IMR-90 (cell line): ENCODE data around the gene OLFML1.

Experiments
- BHLHE40 ChIP-seq: fragments of 150-350 bp; IDR thresholded peaks from 2 replicates; pipeline ENCODE4 v1.6.1; 2016; ENCODE audit warnings: mild to moderate bottlenecking, low read depth, low read length
- CEBPB ChIP-seq: IDR thresholded peaks from 2 replicates; pipeline ENCODE4 v1.6.1; 2012; ENCODE audit warnings: low read depth, low read length, improper control_type of control experiment
- CHD1 ChIP-seq: IDR thresholded peaks from 2 replicates; pipeline ENCODE4 v1.6.1; 2012; ENCODE audit warnings: low read depth, low read length, improper control_type of control experiment
- CTCF ChIP-seq: conservative IDR thresholded peaks from 2 replicates; pipeline ENCODE4 v1.5.1; 2012; ENCODE audit warnings: mild to moderate bottlenecking, low read depth, low read length, improper control_type of control experiment
- ELK1 ChIP-seq: fragments of 150-350 bp; IDR thresholded peaks from 2 replicates; pipeline ENCODE4 v1.6.1; 2016; ENCODE audit warnings: low read depth, mild to moderate bottlenecking, low read length, moderate library complexity, borderline replicate concordance
- FOS ChIP-seq: fragments of 150-350 bp; IDR thresholded peaks from 2 replicates; pipeline ENCODE4 v1.6.1; 2016; ENCODE audit warnings: low read depth, low read length
- MAFK ChIP-seq: IDR thresholded peaks from 2 replicates; pipeline ENCODE4 v1.6.1; 2012; ENCODE audit warnings: low read depth, low read length, improper control_type of control experiment
- MXI1 ChIP-seq: IDR thresholded peaks from 2 replicates; pipeline ENCODE4 v1.6.1; 2012; ENCODE audit warnings: low read depth, mild to moderate bottlenecking, low read length, moderate library complexity, borderline replicate concordance
- NFE2L2 ChIP-seq: fragments of 150-350 bp; IDR thresholded peaks from 2 replicates; pipeline ENCODE4 v1.6.1; 2016; ENCODE audit warnings: low read depth, mild to moderate bottlenecking, low read length
- POLR2A ChIP-seq: IDR thresholded peaks from 2 replicates; pipeline ENCODE4 v1.6.1; 2012; ENCODE audit warnings: mild to moderate bottlenecking, low read depth, low read length
- RAD21 ChIP-seq: IDR thresholded peaks from 2 replicates; pipeline ENCODE4 v1.6.1; 2012; ENCODE audit warnings: low read length, improper control_type of control experiment
- RFX5 ChIP-seq: IDR thresholded peaks from 2 replicates; pipeline ENCODE4 v1.8.0; 2012; ENCODE audit warnings: low read depth, mild to moderate bottlenecking, low read length, moderate library complexity
- SMC3 ChIP-seq: fragments of 150-350 bp; IDR thresholded peaks from 2 replicates; pipeline ENCODE4 v1.6.1; 2016; ENCODE audit warnings: low read depth, mild to moderate bottlenecking, antibody characterized with exemption, low read length, moderate library complexity
- USF2 ChIP-seq: fragments of 150-350 bp; IDR thresholded peaks from 2 replicates; pipeline ENCODE4 v1.6.1; 2017; ENCODE audit warnings: mild to moderate bottlenecking, antibody characterized with exemption, low read length, low read depth

GRCh38 chr11:7534042-7534378, 48.7 kb downstream of the OLFML1 start:
- TF ChIP-seq CTCF = no peak
- no peak for TF ChIP-seq BHLHE40
- no peak for TF ChIP-seq RAD21
- no peak for TF ChIP-seq POLR2A
- TF ChIP-seq CEBPB = no peak
- no peak for TF ChIP-seq ELK1
- no peak for TF ChIP-seq RFX5
- TF ChIP-seq SMC3 = no peak
- no peak for TF ChIP-seq FOS
- no peak for TF ChIP-seq USF2
- no peak for TF ChIP-seq MAFK
- TF ChIP-seq CHD1 = no peak
- no peak for TF ChIP-seq NFE2L2
- no peak for TF ChIP-seq MXI1
